Neuronal stem cell (in vitro differentiated cells): Measurements from ENCODE around the gene RAB3C.
"Not testable (repeated sequence)": the region's sequence is repeated elsewhere in the genome, so short reads cannot be mapped to it uniquely, and the experiment has no call there.

ENCODE experiments used
- DNase-seq: peaks from one replicate; pipeline ENCODE4 v3.0.0-alpha.2; 2013; ENCODE audit warnings: low spot score
- H2AFZ ChIP-seq: one replicate; pipeline ENCODE4 v1.6.1; 2013; ENCODE audit warnings: mild to moderate bottlenecking, low read length, inconsistent platforms
- H2AK5ac ChIP-seq: 2 replicates; pipeline ENCODE4 v1.6.1; 2013; ENCODE audit warnings: low read depth, mild to moderate bottlenecking, inconsistent platforms, low read length, moderate library complexity, mixed read lengths
- H2BK120ac ChIP-seq: 2 replicates; pipeline ENCODE4 v1.6.1; 2013; ENCODE audit warnings: low read depth, mild to moderate bottlenecking, inconsistent platforms, low read length, moderate library complexity, mixed read lengths
- H2BK12ac ChIP-seq: one replicate; pipeline ENCODE4 v1.6.1; 2013; ENCODE audit warnings: low read length, inconsistent platforms
- H2BK15ac ChIP-seq: 2 replicates; pipeline ENCODE4 v1.6.1; 2013; ENCODE audit warnings: mild to moderate bottlenecking, low read length, inconsistent platforms, mixed read lengths
- H2BK5ac ChIP-seq: one replicate; pipeline ENCODE4 v1.6.1; 2013; ENCODE audit warnings: inconsistent platforms, mild to moderate bottlenecking, low read length, moderate library complexity
- H3K14ac ChIP-seq: one replicate; pipeline ENCODE4 v1.6.1; 2013; ENCODE audit warnings: low read length, inconsistent platforms
- H3K18ac ChIP-seq: 2 replicates; pipeline ENCODE4 v1.6.1; 2013; ENCODE audit warnings: low read length, inconsistent platforms
- H3K23ac ChIP-seq: 2 replicates; pipeline ENCODE4 v1.6.1; 2013; ENCODE audit warnings: low read depth, mild to moderate bottlenecking, mixed read lengths, low read length, inconsistent platforms; ENCODE audit not compliant: poor library complexity
- H3K27ac ChIP-seq: replicated peaks from 3 replicates; pipeline ENCODE4 v1.5.1; 2013; ENCODE audit warnings: low read length, inconsistent platforms
- H3K27me3 ChIP-seq, 3 experiments: 2 replicates each; pipeline ENCODE4 v1.6.1; 2013; ENCODE audit warnings: low read length in 3 of 3, mild to moderate bottlenecking in 2 of 3, inconsistent platforms in 1 of 3, low read depth in 1 of 3, mixed read lengths in 1 of 3, moderate library complexity in 1 of 3; ENCODE audit not compliant: control insufficient read depth in 3 of 3, insufficient read depth in 3 of 3
- H3K36me3 ChIP-seq, 2 donors: replicated peaks in 1 of 2; 2 replicates each; pipeline ENCODE4 v1.6.1; 2013; ENCODE audit warnings: low read length in 2 of 2; ENCODE audit not compliant: control insufficient read depth in 2 of 2, insufficient read depth in 2 of 2
- H3K4ac ChIP-seq: 2 replicates; pipeline ENCODE4 v1.6.1; 2013; ENCODE audit warnings: inconsistent platforms, mild to moderate bottlenecking, low read length, moderate library complexity
- H3K4me1 ChIP-seq, 2 donors: 1 replicate in 1 of 2; 2 replicates in 1 of 2; pipeline ENCODE4 v1.6.1; 2013; ENCODE audit warnings: low read length in 2 of 2, low read depth in 1 of 2; ENCODE audit not compliant: control insufficient read depth in 2 of 2, insufficient read depth in 1 of 2
- H3K4me2 ChIP-seq: one replicate; pipeline ENCODE4 v1.6.1; 2013; ENCODE audit warnings: mild to moderate bottlenecking, low read length, inconsistent platforms; ENCODE audit not compliant: insufficient read depth, poor library complexity, severe bottlenecking
- H3K4me3 ChIP-seq, 2 donors: 2 replicates each; pipeline ENCODE4 v1.5.1; 2013; ENCODE audit warnings: low read length in 2 of 2, mild to moderate bottlenecking in 2 of 2, inconsistent platforms in 1 of 2, moderate library complexity in 1 of 2
- H3K79me1 ChIP-seq: one replicate; pipeline ENCODE4 v1.6.1; 2013; ENCODE audit warnings: low read depth, mild to moderate bottlenecking, inconsistent platforms, low read length, moderate library complexity
- H3K9ac ChIP-seq: one replicate; pipeline ENCODE4 v1.6.1; 2013; ENCODE audit warnings: mild to moderate bottlenecking, low read depth, low read length, inconsistent platforms; ENCODE audit not compliant: poor library complexity
- H3K9me3 ChIP-seq, 2 donors: replicated peaks in 1 of 2; 2 replicates each; pipeline versions ENCODE3 to v1.6.1; 2013; ENCODE audit warnings: low read length in 2 of 2, mild to moderate bottlenecking in 2 of 2, inconsistent platforms in 1 of 2, low read depth in 1 of 2, mixed read lengths in 1 of 2, moderate library complexity in 1 of 2; ENCODE audit not compliant: control insufficient read depth in 2 of 2, insufficient read depth in 1 of 2
- H4K8ac ChIP-seq: one replicate; pipeline ENCODE4 v1.6.1; 2013; ENCODE audit warnings: low read depth, mild to moderate bottlenecking, inconsistent platforms, low read length, moderate library complexity
- H4K91ac ChIP-seq: one replicate; pipeline ENCODE4 v1.6.1; 2013; ENCODE audit warnings: low read length, low read depth, mild to moderate bottlenecking, inconsistent platforms; ENCODE audit not compliant: poor library complexity
- WGBS, 2 donors: extraction: QIAGEN DNeasy Blood & Tissue Kit; methylation state at CpG; one replicate each; pipeline ENCODE4 v1.1.7; 2013; ENCODE audit warnings: missing lambda C conversion rate in 2 of 2, mixed read lengths in 1 of 2; ENCODE audit not compliant: insufficient read length in 2 of 2, insufficient replicate concordance in 1 of 2; ENCODE audit errors: extremely low coverage in 2 of 2; 5-methylcytosine and 5-hydroxymethylcytosine counted together

RAB3C gene

DNA sequence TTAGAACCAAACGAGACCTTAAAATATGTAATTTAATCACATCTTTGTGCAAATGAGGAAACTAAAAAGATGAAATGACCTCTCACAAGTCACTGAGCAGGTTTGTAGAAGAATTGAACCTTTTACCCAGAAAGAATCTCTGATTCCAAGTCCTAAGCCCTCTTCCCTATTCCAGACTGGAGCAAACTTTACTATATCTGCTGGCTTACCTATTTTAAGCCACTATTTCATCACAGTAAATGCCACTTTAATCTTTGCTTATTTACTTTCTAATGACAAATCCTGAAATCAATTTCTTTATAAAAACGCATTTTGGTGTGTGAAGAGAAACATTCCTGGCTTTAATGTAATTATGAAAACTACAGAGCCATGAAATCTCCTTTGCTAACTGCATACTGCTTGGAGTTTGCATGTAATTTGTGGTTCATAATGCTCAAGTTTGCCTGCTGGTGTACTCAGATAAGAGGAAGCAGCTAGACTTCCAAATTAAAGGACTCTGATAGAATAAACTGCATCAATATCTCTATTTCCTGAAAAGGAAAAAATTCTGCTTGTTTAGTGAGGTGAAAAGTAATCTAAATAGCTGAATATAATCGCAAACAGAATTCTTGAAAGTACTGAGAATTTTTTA, 121.2 kb downstream of the RAB3C start:
- DNase-seq, result no peak
- no peak overlapping the region for H3K9ac ChIP-seq
- no peak overlapping the region for H3K4me2 ChIP-seq
- H3K14ac ChIP-seq, result no peak overlapping the region
- H3K4me1 ChIP-seq, result no peaks in the 10 kb centered on the region
- no peaks in the 10 kb centered on the region for H3K36me3 ChIP-seq
- no peak overlapping the region for H2BK120ac ChIP-seq
- H3K4me3 ChIP-seq, result no peak overlapping the region
- H2AK5ac ChIP-seq, result no peak overlapping the region
- H2BK5ac ChIP-seq, result no peak overlapping the region
- no peak overlapping the region for H4K8ac ChIP-seq
- no peak overlapping the region for H4K91ac ChIP-seq
- WGBS, 2 donors, result no CpG with 5 or more reads among the region's 3 CpGs
- no peak overlapping the region for H3K27ac ChIP-seq
- no peaks in the 10 kb centered on the region for H3K9me3 ChIP-seq
- H3K18ac ChIP-seq, result no peak overlapping the region
- no peak overlapping the region for H3K23ac ChIP-seq
- H2BK15ac ChIP-seq, result no peak overlapping the region
- no peak overlapping the region for H2AFZ ChIP-seq
- no peaks in the 10 kb centered on the region for H3K79me1 ChIP-seq
- H2BK12ac ChIP-seq, result no peak overlapping the region
- no peak overlapping the region for H3K4ac ChIP-seq
- H3K27me3 ChIP-seq, result no peaks in the 10 kb centered on the region

DNA sequence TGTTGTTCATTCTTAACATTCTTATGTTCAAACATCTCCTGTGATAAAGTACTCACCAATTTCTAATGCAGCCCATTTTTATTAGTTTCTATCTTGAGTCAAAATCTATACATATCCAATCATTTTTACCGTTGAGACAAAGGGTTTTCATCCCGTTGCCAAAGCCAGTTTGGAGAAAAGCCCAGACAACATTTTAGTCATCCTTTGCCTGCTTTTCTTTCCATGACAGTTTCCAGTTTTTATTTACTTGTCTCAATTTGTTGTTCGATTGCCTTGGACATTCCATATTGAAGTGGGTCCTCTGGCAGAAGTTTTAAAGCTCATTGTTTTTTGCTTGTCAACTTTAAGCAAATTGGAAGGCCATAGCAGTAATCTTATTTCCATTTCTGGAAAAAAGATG, 123.9 kb downstream of the RAB3C start:
- DNase-seq, result no peak
- Histone ChIP-seq H3K23ac (no peak overlapping the region), H3K27ac (no peak overlapping the region), H3K4me1 (no peaks in the 10 kb centered on the region), H3K79me1 (no peaks in the 10 kb centered on the region), H3K36me3 (no peaks in the 10 kb centered on the region), H4K8ac (no peak overlapping the region), H3K4me3 (no peak overlapping the region), H3K18ac (no peak overlapping the region), H3K4ac (no peak overlapping the region), H2BK15ac (no peak overlapping the region), H3K9ac (no peak overlapping the region), H2BK5ac (no peak overlapping the region), H4K91ac (no peak overlapping the region), H3K4me2 (no peak overlapping the region), H2AFZ (no peak overlapping the region), H3K14ac (no peak overlapping the region), H3K27me3 (no peaks in the 10 kb centered on the region), H2BK12ac (no peak overlapping the region), H3K9me3 (no peaks in the 10 kb centered on the region), H2AK5ac (no peak overlapping the region), H2BK120ac (no peak overlapping the region)
- WGBS, 2 donors, result no CpG with 5 or more reads among the region's 3 CpGs

DNA sequence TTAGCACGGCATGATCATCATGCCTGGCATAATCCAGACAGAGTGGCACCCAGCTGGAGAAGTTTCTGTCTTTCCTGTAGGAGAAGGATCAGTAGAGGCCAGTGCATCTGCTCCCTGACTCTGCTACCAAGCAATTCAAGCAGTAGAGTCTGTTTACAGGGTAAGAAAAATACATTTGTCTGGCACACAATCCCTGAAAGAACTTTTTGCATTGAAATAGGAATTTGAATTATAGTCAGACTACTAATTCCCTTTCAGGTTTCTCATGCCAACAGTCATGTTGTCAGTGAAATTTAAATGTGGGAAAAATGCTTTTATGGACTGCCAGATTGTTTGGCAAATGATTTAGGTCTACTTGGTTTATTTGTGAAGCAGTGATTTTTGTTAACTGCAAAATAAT, 125.6 kb downstream of the RAB3C start:
- DNase-seq, result no peak
- no peak overlapping the region for H3K4me3 ChIP-seq
- no peak overlapping the region for H3K4me2 ChIP-seq

DNA sequence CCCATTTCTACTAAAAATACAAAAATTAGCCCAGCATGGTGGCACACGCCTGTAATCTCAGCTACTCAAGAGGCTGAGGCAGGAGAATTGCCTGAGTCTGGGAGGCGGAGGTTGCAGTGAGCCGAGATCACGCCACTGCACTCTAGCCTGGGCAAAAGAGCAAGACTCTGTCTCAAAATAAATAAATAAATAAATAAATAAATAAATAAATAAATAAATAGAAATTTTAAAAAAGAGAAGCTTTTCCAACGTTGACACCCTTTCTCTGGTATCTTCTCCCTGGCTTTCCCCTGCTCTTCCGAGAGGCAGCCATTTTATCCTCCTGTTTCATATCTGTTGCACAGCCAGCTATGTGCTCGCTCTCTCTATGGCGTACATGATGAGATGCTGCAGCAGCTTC, 127.5 kb downstream of the RAB3C start:
- H2AK5ac ChIP-seq, H3K9me3 ChIP-seq, DNase-seq, H2BK5ac ChIP-seq, H3K4me2 ChIP-seq, H3K14ac ChIP-seq, H3K79me1 ChIP-seq, H2AFZ ChIP-seq, H3K4me1 ChIP-seq, H3K36me3 ChIP-seq, H4K8ac ChIP-seq, H3K27ac ChIP-seq, H2BK12ac ChIP-seq, H3K9ac ChIP-seq, H3K4me3 ChIP-seq, H2BK15ac ChIP-seq, H3K27me3 ChIP-seq, H2BK120ac ChIP-seq, H3K18ac ChIP-seq, H4K91ac ChIP-seq, H3K4ac ChIP-seq, H3K23ac ChIP-seq: not testable (repeated sequence)
- WGBS, 2 donors, result no CpG with 5 or more reads among the region's 8 CpGs

More for the DNA sequence above, 125.6 kb downstream of the RAB3C start:
- Histone ChIP-seq H3K27ac (no peak overlapping the region), H2BK120ac (no peak overlapping the region), H4K8ac (no peak overlapping the region), H3K27me3 (no peaks in the 10 kb centered on the region), H3K36me3 (no peaks in the 10 kb centered on the region), H3K79me1 (no peaks in the 10 kb centered on the region), H2BK15ac (no peak overlapping the region), H3K9ac (no peak overlapping the region), H2BK5ac (no peak overlapping the region), H3K4ac (no peak overlapping the region), H3K18ac (no peak overlapping the region), H3K9me3 (no peaks in the 10 kb centered on the region), H2AFZ (no peak overlapping the region), H4K91ac (no peak overlapping the region), H2BK12ac (no peak overlapping the region), H3K23ac (no peak overlapping the region), H2AK5ac (no peak overlapping the region), H3K4me1 (no peaks in the 10 kb centered on the region), H3K14ac (no peak overlapping the region)
- no CpG with 5 or more reads among the region's 1 CpG for whole genome bisulfite sequencing, 2 donors
